Fibroblast of mammary gland (primary cell): ENCODE data around the gene RXFP2.

ENCODE experiments used
- DNase-seq: peaks from one replicate; pipeline ENCODE4 v3.0.0-alpha.2; 2010; ENCODE audit warnings: low read depth
- H3K4me3 ChIP-seq: 2 replicates; pipeline ENCODE4 v1.5.1; 2011; ENCODE audit warnings: low read depth, mild to moderate bottlenecking, low read length, moderate library complexity; ENCODE audit not compliant: control insufficient read depth
- TF ChIP-seq, protein P1 (sequence below): conservative IDR thresholded peaks from 2 replicates; pipeline ENCODE4 v1.5.1; 2011; ENCODE audit warnings: low read depth, low read length, inconsistent platforms; ENCODE audit not compliant: control insufficient read depth, insufficient read depth

RXFP2 gene

DNA sequence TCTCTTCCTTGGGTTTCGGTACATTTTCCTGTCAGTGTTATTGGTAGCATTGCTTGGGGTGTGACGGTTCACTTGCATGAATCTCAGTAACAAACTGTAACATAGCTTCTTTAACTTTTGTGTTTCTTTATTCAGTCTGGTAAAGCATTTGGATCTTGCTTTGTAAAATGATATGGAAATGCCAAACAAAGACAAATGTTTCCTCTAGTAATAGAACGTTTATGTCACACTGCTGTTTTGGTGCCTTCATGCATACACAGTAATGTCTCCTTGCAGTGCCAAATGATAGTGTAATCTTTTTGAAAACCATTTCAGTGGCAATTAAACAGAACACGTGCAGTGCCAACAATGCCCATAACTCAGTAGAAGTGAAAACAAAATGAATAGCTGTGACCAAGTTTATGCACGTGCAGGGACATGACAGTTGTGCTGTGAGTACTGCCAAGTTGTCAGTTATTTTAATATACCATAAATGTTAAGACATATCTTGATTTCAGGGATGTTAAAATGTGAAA is 110.8 kb downstream of the RXFP2 start:
- TF ChIP-seq, protein P1, sequence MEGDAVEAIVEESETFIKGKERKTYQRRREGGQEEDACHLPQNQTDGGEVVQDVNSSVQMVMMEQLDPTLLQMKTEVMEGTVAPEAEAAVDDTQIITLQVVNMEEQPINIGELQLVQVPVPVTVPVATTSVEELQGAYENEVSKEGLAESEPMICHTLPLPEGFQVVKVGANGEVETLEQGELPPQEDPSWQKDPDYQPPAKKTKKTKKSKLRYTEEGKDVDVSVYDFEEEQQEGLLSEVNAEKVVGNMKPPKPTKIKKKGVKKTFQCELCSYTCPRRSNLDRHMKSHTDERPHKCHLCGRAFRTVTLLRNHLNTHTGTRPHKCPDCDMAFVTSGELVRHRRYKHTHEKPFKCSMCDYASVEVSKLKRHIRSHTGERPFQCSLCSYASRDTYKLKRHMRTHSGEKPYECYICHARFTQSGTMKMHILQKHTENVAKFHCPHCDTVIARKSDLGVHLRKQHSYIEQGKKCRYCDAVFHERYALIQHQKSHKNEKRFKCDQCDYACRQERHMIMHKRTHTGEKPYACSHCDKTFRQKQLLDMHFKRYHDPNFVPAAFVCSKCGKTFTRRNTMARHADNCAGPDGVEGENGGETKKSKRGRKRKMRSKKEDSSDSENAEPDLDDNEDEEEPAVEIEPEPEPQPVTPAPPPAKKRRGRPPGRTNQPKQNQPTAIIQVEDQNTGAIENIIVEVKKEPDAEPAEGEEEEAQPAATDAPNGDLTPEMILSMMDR: no peak
- no peak overlapping the region for H3K4me3 ChIP-seq
- DNase-seq: no peak

DNA sequence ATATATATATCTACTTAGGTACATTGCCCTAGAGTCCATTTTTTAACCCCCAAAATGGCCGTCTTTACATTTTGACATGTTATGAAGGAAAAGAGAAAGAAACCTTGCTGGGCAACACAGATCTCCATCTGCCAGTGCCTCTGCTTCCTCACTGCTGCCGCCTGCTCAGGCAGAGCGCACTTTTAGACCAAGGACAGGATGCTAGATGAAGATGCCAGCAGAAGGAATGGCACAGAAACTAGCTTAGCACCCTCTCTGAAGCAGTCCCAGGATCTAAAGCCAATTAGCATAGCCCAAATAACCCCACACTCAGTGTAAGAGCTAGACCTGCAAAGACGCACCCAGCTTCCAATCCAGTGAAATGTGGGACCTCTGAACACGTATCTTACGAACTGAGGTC is 111.9 kb downstream of the RXFP2 start:
- no peak overlapping the region for H3K4me3 ChIP-seq
- TF ChIP-seq, protein P1: no peak
- DNase-seq: no peak
